K562 (cell line): ENCODE data around the gene PNPLA7. TPM values are rescaled to one million over a fixed set of nuclear protein-coding genes. Genes with fewer than 3 reads are reported as not detected.

Experiments used
- BCLAF1 ChIP-seq, 2 experiments: fragments of 450-650 bp in 1 of 2; IDR thresholded peaks; 2 replicates each; pipeline ENCODE4 v1.6.1; 2011 to 2017; ENCODE audit warnings: low read depth in 2 of 2, antibody characterized with exemption in 1 of 2, borderline replicate concordance in 1 of 2, low read length in 1 of 2, mild to moderate bottlenecking in 1 of 2, mixed read lengths in 1 of 2; ENCODE audit not compliant: control insufficient read depth in 1 of 2
- HDAC2 ChIP-seq: fragments of 450-650 bp; IDR thresholded peaks from 2 replicates; pipeline ENCODE4 v1.6.1; 2016; ENCODE audit warnings: mild to moderate bottlenecking
- KAT2B ChIP-seq: IDR thresholded peaks from one replicate; pipeline ENCODE4 v1.6.1; 2012; ENCODE audit warnings: low read depth, mild to moderate bottlenecking, control low read depth, inconsistent platforms, low read length, moderate library complexity
- KLF1 ChIP-seq: fragments of 450-650 bp; IDR thresholded peaks from 2 replicates; pipeline ENCODE4 v1.6.1; 2016; ENCODE audit warnings: missing genetic modification characterization, missing compliant biosample characterization
- MAFG ChIP-seq: fragments of 450-650 bp; conservative IDR thresholded peaks from 2 replicates; pipeline ENCODE4 v1.6.1; 2016; ENCODE audit warnings: missing genetic modification characterization, missing compliant biosample characterization
- PTBP1 ChIP-seq: fragments of 200-400 bp; formaldehyde crosslinking; IDR thresholded peaks from 2 replicates; pipeline ENCODE4 v1.6.1; 2017; ENCODE audit warnings: low read depth, low read length
- RBM22 ChIP-seq: fragments of 200-400 bp; formaldehyde crosslinking; IDR thresholded peaks from 2 replicates; pipeline ENCODE4 v1.6.1; 2018; ENCODE audit warnings: low read length, low read depth; ENCODE audit not compliant: poor library complexity, severe bottlenecking
- SP1 ChIP-seq: sonication (generic); formaldehyde crosslinking; IDR thresholded peaks from 2 replicates; pipeline ENCODE4 v1.8.1; 2022; ENCODE audit warnings: mild to moderate bottlenecking, missing genetic modification reagents
- TAF9B ChIP-seq: fragments of 450-650 bp; IDR thresholded peaks from 2 replicates; pipeline ENCODE4 v1.6.1; 2018; ENCODE audit warnings: mild to moderate bottlenecking; ENCODE audit not compliant: partially characterized antibody
- YY1 ChIP-seq, 3 experiments: IDR thresholded peaks; 2 replicates each; pipeline ENCODE4 v1.6.1; 2011; ENCODE audit warnings: low read length in 2 of 3, mild to moderate bottlenecking in 2 of 3, moderate library complexity in 2 of 3, borderline replicate concordance in 1 of 3, control low read depth in 1 of 3, low read depth in 1 of 3; ENCODE audit not compliant: insufficient read depth in 3 of 3, insufficient replicate concordance in 2 of 3, control insufficient read depth in 1 of 3, insufficient read length in 1 of 3; ENCODE audit errors: extremely low read depth in 1 of 3
- ZNF184 ChIP-seq: sonication (generic); formaldehyde crosslinking; IDR thresholded peaks from 2 replicates; pipeline ENCODE4 v1.5.0; 2020; ENCODE audit warnings: missing genetic modification reagents
- ZNF449 ChIP-seq: fragments of 250-450 bp; sonication (Bioruptor Pico); IDR thresholded peaks from 2 replicates; pipeline ENCODE4 v1.8.0; 2022; ENCODE audit warnings: moderate library complexity, mild to moderate bottlenecking, inconsistent platforms
- ZNF512 ChIP-seq: IDR thresholded peaks from 2 replicates; pipeline ENCODE4 v1.6.1; 2016; ENCODE audit warnings: missing genetic modification characterization, missing compliant biosample characterization
- ZNF609 ChIP-seq: sonication (generic); formaldehyde crosslinking; IDR thresholded peaks from 2 replicates; pipeline ENCODE4 v1.8.1; 2023; ENCODE audit warnings: missing genetic modification reagents, mild to moderate bottlenecking, borderline replicate concordance
- ZNF644 ChIP-seq: fragments of 200-800 bp; sonication (Bioruptor generic); IDR thresholded peaks from 2 replicates; pipeline ENCODE4 v1.6.1; 2016; ENCODE audit warnings: low read depth, missing genetic modification characterization, missing compliant biosample characterization
- ZZZ3 ChIP-seq: fragments of 450-650 bp; IDR thresholded peaks from 2 replicates; pipeline ENCODE4 v1.6.1; 2016; ENCODE audit warnings: antibody characterized with exemption, mild to moderate bottlenecking, moderate library complexity
- polyA plus RNA-seq, 8 experiments: library from polyadenylated mRNA; depleted of rRNA in 4 of 8; stranded (reverse) in 5 of 8; unstranded in 3 of 8; fragments of >200 nt; fragmentation: Nextera tagmentation in 2 of 8; fragmentation: Illumina TruSeq in 1 of 8; extraction: Ambion mirVana in 2 of 8; extraction: Trizol in 1 of 8; gene quantifications; 2 replicates each; pipeline versions ENCODE4 v1.2.1 to v1.2.3, GENCODE V29; 2011 to 2014; ENCODE audit warnings: inconsistent platforms in 1 of 8, missing spikeins in 1 of 8
- total RNA-seq, 7 experiments: library from RNA; depleted of rRNA in 6 of 7; stranded (reverse); fragments of >200 nt in 6 of 7; fragmentation: Illumina TruSeq in 2 of 7; extraction: Trizol in 2 of 7; gene quantifications; 2 replicates each; pipeline versions ENCODE4 v1.2.1 to v1.2.3, GENCODE V29; 2011 to 2021; ENCODE audit warnings: low replicate concordance in 1 of 7

Gene PNPLA7
- total and polyA plus RNA-seq, 9 of the 15 experiments (the other 6 are each of a cell fraction or from before 2014, with no cell fraction given), result 0.01 to 0.85 (median 0.19) TPM; not detected in 1

- TF ChIP-seq YY1 (IDR thresholded peaks at IDR 0.05; ENCODE audit: borderline replicate concordance in 1 of 3, control insufficient read depth in 1 of 3, extremely low read depth in 1 of 3, insufficient read depth in 3 of 3, insufficient read length in 1 of 3, insufficient replicate concordance in 2 of 3, low read depth in 1 of 3, low read length in 2 of 3), result peak; percentile 31 to 77 (median 54)
- TF ChIP-seq TAF9B, result no peak
- TF ChIP-seq PTBP1, result no peak
- TF ChIP-seq ZNF644, result no peak
- TF ChIP-seq ZNF449, result no peak
- TF ChIP-seq SP1 (CRISPR knock-in tag), result peak; percentile 86
- TF ChIP-seq ZNF512 (tag), result no peak
- no peak for TF ChIP-seq ZZZ3
- no peak for TF ChIP-seq RBM22
- TF ChIP-seq KLF1 (tag), result no peak
- TF ChIP-seq BCLAF1 (IDR thresholded peaks at IDR 0.05; ENCODE audit: borderline replicate concordance in 1 of 2, control insufficient read depth in 1 of 2, low read depth in 2 of 2, low read length in 1 of 2), result no peak
- no peak for TF ChIP-seq ZNF184 (CRISPR knock-in tag)
- TF ChIP-seq KAT2B, result no peak
- no peak for TF ChIP-seq HDAC2
- no peak for TF ChIP-seq MAFG (tag)
- no peak for TF ChIP-seq ZNF609 (CRISPR knock-in tag)
These were observed 91.0 kb downstream of the PNPLA7 start, which contains the start of gene NSMF (continued) for GRCh38 chr9:137459152-137459600.
